ENCODE data around the gene RPS18. TPM values are rescaled to one million over a fixed set of nuclear protein-coding genes. Genes with fewer than 3 reads are reported as not detected.
A peak's percentile ranks its signal among the peaks of the same experiment; 100 is the strongest.
"Not testable (repeated sequence)": the region's sequence is repeated elsewhere in the genome, so short reads cannot be mapped to it uniquely, and the experiment has no call there.

The RPS18 gene
- polyA plus RNA-seq (2011; rRNA removed) (5,380 and 5,823 TPM in 2 replicates), polyA minus RNA-seq (2011; rRNA and poly(A)+ RNA removed) (1,310 and 1,466 TPM in 2 replicates)

DNA sequence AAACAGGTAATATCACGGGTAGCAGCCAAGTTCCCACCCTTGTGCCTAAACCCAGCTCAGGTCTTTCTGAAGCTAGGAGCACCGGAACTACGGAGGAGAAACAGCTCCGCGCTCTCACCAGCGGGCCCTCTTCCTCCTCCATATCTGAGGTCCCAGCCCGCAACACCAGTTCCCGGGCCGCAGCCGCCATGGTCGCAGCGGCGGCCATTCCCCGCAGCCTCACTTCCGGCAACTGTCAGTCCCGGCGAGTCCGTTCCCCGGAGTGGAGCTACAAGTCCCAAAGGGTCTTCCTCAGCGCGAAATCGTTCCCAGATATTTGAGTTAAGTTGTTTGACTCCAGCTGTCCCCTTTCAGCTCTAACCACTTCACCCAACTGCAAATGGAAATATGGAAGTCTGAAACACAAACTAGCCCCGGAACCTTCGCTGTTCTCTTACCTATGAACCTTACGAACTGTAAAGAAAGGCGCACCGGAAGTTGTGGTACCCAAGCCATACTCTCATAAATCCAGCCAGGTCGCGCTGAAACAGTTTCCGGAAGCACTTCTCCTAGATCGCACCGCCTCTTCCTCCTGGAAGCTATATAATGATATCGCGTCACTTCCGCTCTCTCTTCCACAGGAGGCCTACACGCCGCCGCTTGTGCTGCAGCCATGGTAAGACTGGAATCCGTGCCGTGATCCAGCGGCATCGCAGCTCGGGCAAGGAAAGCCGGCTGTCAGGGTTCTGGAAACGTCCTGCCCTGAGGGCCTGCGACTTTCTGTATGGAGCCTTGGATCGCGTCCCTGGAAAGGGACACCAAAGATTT, at the start of gene RPS18, which contains the start of gene VPS52:
RPS18 (plus strand) TSS at position 608 of the 807 bp plus-strand sequence; CDS start at position 653, 45 bp downstream.
VPS52 (minus strand) TSS at position 409 of the 807 bp plus-strand sequence; CDS start at position 208, 201 bp downstream.
- TF ChIP-seq, protein P1, sequence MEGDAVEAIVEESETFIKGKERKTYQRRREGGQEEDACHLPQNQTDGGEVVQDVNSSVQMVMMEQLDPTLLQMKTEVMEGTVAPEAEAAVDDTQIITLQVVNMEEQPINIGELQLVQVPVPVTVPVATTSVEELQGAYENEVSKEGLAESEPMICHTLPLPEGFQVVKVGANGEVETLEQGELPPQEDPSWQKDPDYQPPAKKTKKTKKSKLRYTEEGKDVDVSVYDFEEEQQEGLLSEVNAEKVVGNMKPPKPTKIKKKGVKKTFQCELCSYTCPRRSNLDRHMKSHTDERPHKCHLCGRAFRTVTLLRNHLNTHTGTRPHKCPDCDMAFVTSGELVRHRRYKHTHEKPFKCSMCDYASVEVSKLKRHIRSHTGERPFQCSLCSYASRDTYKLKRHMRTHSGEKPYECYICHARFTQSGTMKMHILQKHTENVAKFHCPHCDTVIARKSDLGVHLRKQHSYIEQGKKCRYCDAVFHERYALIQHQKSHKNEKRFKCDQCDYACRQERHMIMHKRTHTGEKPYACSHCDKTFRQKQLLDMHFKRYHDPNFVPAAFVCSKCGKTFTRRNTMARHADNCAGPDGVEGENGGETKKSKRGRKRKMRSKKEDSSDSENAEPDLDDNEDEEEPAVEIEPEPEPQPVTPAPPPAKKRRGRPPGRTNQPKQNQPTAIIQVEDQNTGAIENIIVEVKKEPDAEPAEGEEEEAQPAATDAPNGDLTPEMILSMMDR (IDR thresholded peaks at IDR 0.05; ENCODE audit: low read depth, low read length), result no peak

DNA sequence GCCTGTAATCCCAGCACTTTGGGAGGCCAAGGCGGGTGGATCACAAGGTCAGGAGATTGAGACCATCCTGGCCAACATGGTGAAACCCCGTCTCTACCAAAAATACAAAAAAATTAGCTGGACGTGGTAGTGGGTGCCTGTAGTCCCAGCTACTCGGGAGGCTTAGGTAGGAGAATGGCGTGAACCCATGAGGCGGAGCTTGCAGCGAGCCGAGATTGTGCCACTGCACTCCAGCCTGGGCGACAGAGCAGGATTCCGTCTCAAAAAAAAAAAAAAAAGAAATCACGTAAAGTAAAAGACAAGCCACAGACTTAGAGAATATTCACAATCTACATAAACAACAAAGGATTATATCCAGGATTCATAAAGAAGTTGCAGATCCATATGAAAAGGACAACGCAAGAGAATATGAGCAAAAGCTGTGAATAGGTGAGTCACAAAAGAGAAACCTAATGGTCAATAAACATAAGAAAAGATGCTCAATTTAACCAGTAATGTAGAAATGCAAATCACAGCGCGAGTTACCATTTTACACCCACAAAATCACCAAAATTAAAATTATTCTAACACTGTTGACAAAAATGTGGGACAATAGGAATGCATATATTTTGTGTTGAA, 45.3 kb upstream of the RPS18 start:
- ChIA-PET POLR2A (interaction anchor here (0.7 kb wide), 1 partner anchor 12 kb away, joined by 3 read pairs; no protein-coding TSS in a partner anchor), CTCF (interaction anchor here (0.6 to 2.6 kb wide), 3 partner anchors 22 to 27 kb away, joined by 5 to 13 read pairs (median 6); no protein-coding TSS in a partner anchor)
- H3K9me3 ChIP-seq (ENCODE audit: control insufficient read depth, insufficient read depth, low read length); H3K4me3 ChIP-seq (ENCODE audit: low read depth, low read length); H3K27me3 ChIP-seq (ENCODE audit: control insufficient read depth, insufficient read depth, low read length); H3K27ac ChIP-seq (ENCODE audit: low read depth, low read length); DNase-seq (ENCODE audit: low read depth, low spot score): not testable (repeated sequence)

More for the DNA sequence above, at the start of gene RPS18, which contains the start of gene VPS52:
- Histone ChIP-seq H3K9me3 (ENCODE audit: control insufficient read depth, insufficient read depth, low read length) (no peaks in the 10 kb centered on the region), H3K27me3 (ENCODE audit: control insufficient read depth, insufficient read depth, low read length) (no peaks in the 10 kb centered on the region), H3K27ac (ENCODE audit: low read depth, low read length) (peak within 1 kb of the TSS; percentile 94), H3K4me3 (ENCODE audit: low read depth, low read length) (peak within 1 kb of the TSS; percentile 94)
- peak; percentile 98 for DNase-seq (ENCODE audit: low read depth, low spot score)
- ChIA-PET POLR2A (interaction anchor here (0.6 to 3.8 kb wide), 18 partner anchors 10 to 1768 kb away, joined by 3 to 52 read pairs (median 8); partner anchors contain the start of genes PFDN6, WDR46 and ZBTB22), CTCF (interaction anchor here (1.3 kb wide), 1 partner anchor 11 kb away, joined by 3 read pairs; no protein-coding TSS in a partner anchor)

GRCh38 chr6:33235221-33235634, 36.6 kb upstream of the RPS18 start:
- CTCF ChIA-PET, result interaction anchor here (1.0 to 8.3 kb wide), 2 partner anchors 12 to 14 kb away, joined by 4 to 48 read pairs; no protein-coding TSS in a partner anchor
- TF ChIP-seq, protein P1 (IDR thresholded peaks at IDR 0.05; ENCODE audit: low read depth, low read length), result no peak

DNA sequence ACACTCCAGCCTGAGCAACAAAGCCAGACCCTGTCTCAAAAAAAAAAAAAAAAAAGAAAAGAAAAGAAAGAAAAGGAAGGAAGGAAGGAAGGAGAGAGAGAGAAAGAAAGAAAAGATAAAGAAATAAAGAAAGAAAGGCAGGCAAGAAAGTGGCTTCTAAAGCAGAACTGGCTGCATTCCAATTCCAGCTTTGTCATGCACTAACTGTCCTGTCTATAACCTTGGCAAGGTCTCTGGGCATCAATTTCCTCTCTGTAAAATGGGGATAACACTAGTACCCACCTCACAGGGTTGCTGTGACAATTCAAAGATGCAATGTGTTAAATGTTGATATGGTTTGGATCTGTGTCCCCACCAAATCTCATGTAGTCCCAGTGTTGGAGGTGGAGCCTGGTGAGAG, 35.5 kb upstream of the RPS18 start:
- Histone ChIP-seq H3K9me3 (ENCODE audit: control insufficient read depth, insufficient read depth, low read length) (no peaks in the 10 kb centered on the region), H3K4me3 (ENCODE audit: low read depth, low read length) (no peak overlapping the region), H3K27ac (ENCODE audit: low read depth, low read length) (no peak overlapping the region), H3K27me3 (ENCODE audit: control insufficient read depth, insufficient read depth, low read length) (peaks cover 36% of the 10 kb centered on the region)
- no peak for DNase-seq (ENCODE audit: low read depth, low spot score)
- TF ChIP-seq, protein P1 (IDR thresholded peaks at IDR 0.05; ENCODE audit: low read depth, low read length), result no peak
- CTCF ChIA-PET, result interaction anchor here (1.0 to 8.3 kb wide), 2 partner anchors 10 to 13 kb away, joined by 4 to 48 read pairs; no protein-coding TSS in a partner anchor
- POLR2A ChIA-PET, result no interaction called here

More at GRCh38 chr6:33235221-33235634, 36.6 kb upstream of the RPS18 start:
- Histone ChIP-seq H3K27me3 (ENCODE audit: control insufficient read depth, insufficient read depth, low read length) (peaks cover 33% of the 10 kb centered on the region), H3K4me3 (ENCODE audit: low read depth, low read length) (no peak overlapping the region), H3K9me3 (ENCODE audit: control insufficient read depth, insufficient read depth, low read length) (no peaks in the 10 kb centered on the region), H3K27ac (ENCODE audit: low read depth, low read length) (no peak overlapping the region)
- no peak for DNase-seq (ENCODE audit: low read depth, low spot score)
- POLR2A ChIA-PET, result no interaction called here

DNA sequence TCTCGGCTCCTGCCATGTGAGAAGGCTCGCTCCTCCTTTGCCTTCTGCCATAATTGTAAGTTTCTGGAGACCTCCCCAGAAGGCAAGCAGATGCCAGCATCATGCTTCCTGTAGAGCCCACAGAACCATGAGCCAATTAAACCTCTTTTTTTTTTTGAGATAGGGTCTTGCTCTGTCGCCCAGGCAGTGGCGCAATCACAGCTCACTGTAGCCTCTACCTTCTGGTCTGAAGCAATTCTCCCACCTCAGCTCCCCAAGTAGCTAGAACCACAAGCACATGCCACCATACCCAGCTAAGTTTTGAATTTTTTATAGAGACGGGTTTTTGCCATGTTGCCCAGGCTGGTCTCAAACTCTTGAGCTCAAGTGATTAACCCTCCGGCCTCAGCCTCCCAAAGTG, 35.0 kb upstream of the RPS18 start:
- CTCF ChIA-PET, result interaction anchor here (8.3 kb wide), 1 partner anchor 12 kb away, joined by 48 read pairs; no protein-coding TSS in a partner anchor

More for the DNA sequence above, 35.0 kb upstream of the RPS18 start:
- Histone ChIP-seq H3K27me3 (ENCODE audit: control insufficient read depth, insufficient read depth, low read length) (peaks cover 36% of the 10 kb centered on the region), H3K9me3 (ENCODE audit: control insufficient read depth, insufficient read depth, low read length) (no peaks in the 10 kb centered on the region), H3K27ac (ENCODE audit: low read depth, low read length) (no peak overlapping the region), H3K4me3 (ENCODE audit: low read depth, low read length) (no peak overlapping the region)
- DNase-seq (ENCODE audit: low read depth, low spot score), result no peak
- TF ChIP-seq, protein P1 (IDR thresholded peaks at IDR 0.05; ENCODE audit: low read depth, low read length), result no peak
- POLR2A ChIA-PET, result no interaction called here

Data from AG04450 (cell line).